MCF 10A (cell line): ENCODE data around the gene MIOX. TPM values are rescaled to one million over a fixed set of nuclear protein-coding genes. Genes with fewer than 3 reads are reported as not detected.
A peak's percentile ranks its signal among the peaks of the same experiment; 100 is the strongest.

Source experiments
- BruUV-seq: library from RNA; stranded (reverse); fragments of 400-500 nt; replicated peaks from 2 replicates; lab custom pipeline; 2021; lab: Mats Ljungman, UMichigan
- CTCF ChIA-PET: fragments of 300-600 bp; sonication (Branson Sonifier 250); formaldehyde crosslinking; extraction: SDS; loops from one replicate; lab custom pipeline; 2021; ENCODE audit warnings: antibody characterized with exemption, inconsistent platforms; lab: Yijun Ruan, JAX
- POLR2A ChIA-PET: fragments of 300-600, 350-650 bp; sonication (Branson Sonifier 250); formaldehyde crosslinking; extraction: SDS; loops from one replicate; lab custom pipeline; 2020; ENCODE audit warnings: antibody characterized with exemption, inconsistent platforms; lab: Yijun Ruan, JAX
- DNase-seq: peaks from one replicate; pipeline ENCODE4 v3.0.0-alpha.2; 2018; ENCODE audit not compliant: unreplicated experiment
- H3K27ac Mint-ChIP-seq: one replicate; pipeline ENCODE4 v1.8.0; 2022; ENCODE audit warnings: mild to moderate bottlenecking, low read depth, mixed read lengths; ENCODE audit not compliant: unreplicated experiment
- H3K27me3 Mint-ChIP-seq: one replicate; pipeline ENCODE4 v1.8.0; 2022; ENCODE audit warnings: mixed read lengths; ENCODE audit not compliant: insufficient read depth, unreplicated experiment
- H3K36me3 Mint-ChIP-seq: one replicate; pipeline ENCODE4 v1.8.0; 2022; ENCODE audit warnings: mild to moderate bottlenecking, moderate library complexity, mixed read lengths; ENCODE audit not compliant: insufficient read depth, unreplicated experiment
- H3K4me1 Mint-ChIP-seq: one replicate; pipeline ENCODE4 v1.8.0; 2022; ENCODE audit warnings: mixed read lengths; ENCODE audit not compliant: insufficient read depth, unreplicated experiment
- H3K4me3 Mint-ChIP-seq: one replicate; pipeline ENCODE4 v1.8.0; 2022; ENCODE audit warnings: mild to moderate bottlenecking, moderate library complexity, mixed read lengths; ENCODE audit not compliant: unreplicated experiment
- H3K9me3 Mint-ChIP-seq: one replicate; pipeline ENCODE4 v1.8.0; 2022; ENCODE audit warnings: mixed read lengths; ENCODE audit not compliant: unreplicated experiment
- CTCF ChIP-seq: fragments of 200-600 bp; IDR thresholded peaks from one replicate; pipeline ENCODE4 v1.8.0; 2022; ENCODE audit warnings: antibody characterized with exemption, mild to moderate bottlenecking; ENCODE audit not compliant: unreplicated experiment
- intact Hi-C: fragments of 100-400 bp; cut with micrococcal nuclease; formaldehyde crosslinking; loops from 2 replicates; pipeline ENCODE4 v1.14.1; 2022
- total RNA-seq: library from RNA; stranded (reverse); gene quantifications from 2 replicates; pipeline ENCODE4 v1.2.3, GENCODE V29; 2022

Gene MIOX
- total RNA-seq, 1 experiment from 2014 or later, result 0.63 TPM

GRCh38 chr22:50485221-50486131 lies 1.2 kb upstream of the MIOX start:
- no peak for TF ChIP-seq CTCF
- ChIA-PET CTCF (interaction anchor here (0.6 to 1.3 kb wide), 4 partner anchors 9 to 135 kb away, joined by 3 to 6 read pairs (median 3); no protein-coding TSS in a partner anchor), POLR2A (interaction anchor here (0.6 to 0.7 kb wide), 2 partner anchors 20 to 59 kb away, joined by 3 read pairs; no protein-coding TSS in a partner anchor)
- H3K9me3 Mint-ChIP-seq, result no peaks in the 10 kb centered on the region
- H3K4me3 Mint-ChIP-seq, result no peak overlapping the region
- no peaks in the 10 kb centered on the region for H3K27me3 Mint-ChIP-seq
- H3K4me1 Mint-ChIP-seq, result peaks cover 15% of the 10 kb centered on the region
- intact Hi-C loops, result loop anchor here (2.0 kb wide), 1 partner anchor 13 kb away; no protein-coding TSS in a partner anchor
- no peaks in the 10 kb centered on the region for H3K36me3 Mint-ChIP-seq
- no peak overlapping the region for H3K27ac Mint-ChIP-seq
- TSS peak; percentile 23 for BruUV-seq
- peak; percentile 68 for DNase-seq

GRCh38 chr22:50487290-50488005 lies 789 bp downstream of the MIOX start:
- CTCF ChIA-PET, result interaction anchor here (0.6 to 1.5 kb wide), 2 partner anchors 10 to 146 kb away, joined by 3 to 4 read pairs; no protein-coding TSS in a partner anchor
- POLR2A ChIA-PET, result no interaction called here
- intact Hi-C loops, result no loop called here
- Mint-ChIP-seq H3K27me3 (no peaks in the 10 kb centered on the region), H3K4me1 (peaks cover 15% of the 10 kb centered on the region), H3K9me3 (no peaks in the 10 kb centered on the region), H3K36me3 (no peaks in the 10 kb centered on the region), H3K27ac (no peak overlapping the region), H3K4me3 (no peak overlapping the region)
- no peak for DNase-seq
- BruUV-seq, result no TSS peak
- TF ChIP-seq CTCF, result no peak

GRCh38 chr22:50488006-50488677 lies 1.5 kb downstream of the MIOX start:
- Mint-ChIP-seq H3K36me3 (no peaks in the 10 kb centered on the region), H3K27me3 (no peaks in the 10 kb centered on the region), H3K9me3 (no peaks in the 10 kb centered on the region), H3K4me1 (peaks cover 15% of the 10 kb centered on the region), H3K27ac (no peak overlapping the region), H3K4me3 (no peak overlapping the region)
- intact Hi-C loops, result no loop called here
- ChIA-PET CTCF (no interaction called here), POLR2A (no interaction called here)
- no TSS peak for BruUV-seq
- no peak for DNase-seq
- TF ChIP-seq CTCF, result no peak
